Amygdala (tissue), 56 donors: Measurements from ENCODE around the gene CAV3.
A peak's percentile ranks its signal among the peaks of the same experiment; 100 is the strongest.

ENCODE experiments used
- DNase-seq, 56 donors: peaks; one replicate each; lab custom pipeline; 2025; lab: John Stamatoyannopoulos, UW

The CAV3 gene

DNA sequence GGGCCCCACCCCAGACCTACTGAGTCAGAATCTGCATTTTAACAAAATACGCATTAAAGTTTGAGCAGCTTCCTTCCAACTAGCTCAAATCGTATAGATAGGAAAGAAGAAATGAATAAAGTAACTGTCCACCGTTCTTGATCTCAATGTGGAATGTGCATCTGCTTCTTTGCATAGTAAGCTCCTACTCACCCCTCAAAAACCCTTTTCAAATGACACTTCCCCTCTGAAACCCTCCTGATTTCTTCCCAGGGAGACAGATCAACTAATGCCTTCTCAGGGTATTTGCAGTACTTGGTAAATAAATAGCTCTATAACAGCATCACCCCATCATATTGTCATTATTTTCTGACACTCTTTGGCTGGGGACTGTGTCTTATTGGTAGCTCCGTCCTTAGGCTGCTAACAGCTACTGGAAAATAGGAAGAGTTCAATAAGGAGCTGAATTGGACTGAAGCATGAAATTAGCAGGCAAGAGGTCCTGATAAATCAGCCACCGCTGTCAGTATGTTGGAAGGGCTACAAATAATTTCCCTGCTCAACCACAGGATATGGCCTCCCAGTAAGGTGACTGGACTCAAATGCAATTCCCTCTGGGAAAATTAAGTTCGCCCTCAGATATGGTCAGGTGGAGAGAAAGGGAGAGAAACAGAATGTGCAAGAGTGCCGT is 25.6 kb downstream of the CAV3 start:
- no peak for DNase-seq

DNA sequence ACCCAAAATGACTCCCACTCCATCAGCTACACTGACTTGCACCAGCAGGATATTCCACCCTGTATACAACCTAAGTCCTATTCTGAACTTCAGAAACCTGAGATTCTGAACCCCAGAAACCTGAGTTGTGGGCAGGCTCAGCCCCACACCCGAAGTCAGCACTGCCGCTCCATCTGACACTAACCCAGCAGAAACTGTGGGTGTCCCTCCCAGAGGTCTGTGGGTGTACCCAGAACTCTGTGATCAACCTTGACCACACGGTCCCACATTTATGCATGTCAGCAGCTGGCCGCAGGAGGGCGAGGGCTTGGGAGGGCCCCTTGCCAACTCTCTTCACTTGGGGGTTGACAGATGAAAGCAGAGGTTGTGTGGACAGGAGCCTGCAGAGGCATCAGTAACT is 26.5 kb downstream of the CAV3 start:
- no peak for DNase-seq

DNA sequence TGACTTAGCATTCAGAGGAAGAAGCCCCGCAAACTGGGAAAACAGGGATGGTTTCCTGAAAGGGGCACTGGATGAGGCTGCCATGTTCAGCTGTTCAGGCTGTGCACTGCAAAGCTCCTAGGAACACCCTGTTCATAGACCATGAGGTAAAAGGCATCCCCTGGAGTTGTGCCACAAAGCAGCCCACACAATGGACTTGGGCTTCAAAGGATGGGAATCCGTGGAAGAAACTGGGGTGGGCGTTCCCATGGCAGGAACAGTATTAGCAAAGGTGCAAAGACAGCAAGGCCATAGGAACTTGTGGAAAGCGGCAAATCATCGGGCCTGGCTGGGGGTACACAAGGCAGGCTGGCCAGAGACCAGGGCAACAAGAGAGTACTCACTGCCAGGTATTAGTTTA is 26.9 kb downstream of the CAV3 start:
- DNase-seq, result no peak

DNA sequence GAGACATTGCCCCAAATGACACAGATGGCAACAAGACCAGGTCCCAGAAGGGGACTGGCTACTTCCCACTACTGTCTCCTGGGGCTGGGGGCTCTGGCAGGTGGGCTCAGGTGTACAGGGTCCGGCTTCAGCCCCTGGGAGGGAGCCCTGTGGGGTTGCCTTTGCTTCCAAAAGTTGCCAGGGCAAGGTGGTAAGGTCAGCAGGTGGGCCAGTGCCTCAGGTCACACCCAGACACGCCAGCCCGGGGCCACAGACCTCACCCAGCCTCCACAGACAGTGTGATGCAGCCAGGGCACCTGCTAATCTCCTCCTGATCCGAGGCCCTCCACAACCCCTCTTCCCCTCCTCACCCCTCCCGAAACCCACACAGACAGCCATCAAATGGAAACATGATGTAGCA is 28.3 kb downstream of the CAV3 start:
- no peak for DNase-seq

DNA sequence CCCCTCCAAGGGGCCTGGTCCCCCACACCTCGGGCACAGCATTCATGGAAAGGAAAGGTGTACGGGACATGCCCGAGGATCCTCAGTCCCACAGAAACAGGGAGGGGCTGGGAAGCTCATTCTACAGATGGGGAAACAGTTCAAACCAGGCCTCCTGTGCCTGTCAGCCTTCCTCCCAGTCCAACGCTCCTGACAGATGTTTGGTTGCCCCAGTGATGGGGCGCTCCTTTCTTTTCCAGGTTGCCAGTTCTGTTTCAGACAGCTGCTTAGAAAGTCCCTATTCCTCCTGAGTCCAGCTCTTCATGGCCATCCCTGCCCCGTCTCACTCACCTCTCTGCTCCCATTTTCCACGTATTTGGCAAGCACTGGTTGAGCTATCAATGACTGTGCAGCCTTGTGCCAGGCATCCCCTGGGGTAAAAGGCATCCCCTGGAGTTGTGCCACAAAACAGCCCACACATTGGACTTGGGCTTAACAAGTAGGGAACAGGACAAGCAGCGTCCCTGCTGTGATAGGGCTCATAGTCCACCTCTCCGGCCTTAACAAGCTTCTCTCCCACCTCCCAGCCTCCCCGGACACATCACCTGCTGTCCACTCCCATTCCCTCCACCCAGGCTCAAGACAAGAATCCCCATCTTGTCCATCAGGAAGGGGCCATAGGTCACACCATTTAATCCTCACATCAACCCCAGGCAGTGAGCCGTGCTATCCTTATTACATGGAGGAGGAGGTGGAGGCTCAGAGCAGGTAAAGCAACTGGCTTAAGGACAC is 29.2 kb downstream of the CAV3 start:
- DNase-seq, result no peak

DNA sequence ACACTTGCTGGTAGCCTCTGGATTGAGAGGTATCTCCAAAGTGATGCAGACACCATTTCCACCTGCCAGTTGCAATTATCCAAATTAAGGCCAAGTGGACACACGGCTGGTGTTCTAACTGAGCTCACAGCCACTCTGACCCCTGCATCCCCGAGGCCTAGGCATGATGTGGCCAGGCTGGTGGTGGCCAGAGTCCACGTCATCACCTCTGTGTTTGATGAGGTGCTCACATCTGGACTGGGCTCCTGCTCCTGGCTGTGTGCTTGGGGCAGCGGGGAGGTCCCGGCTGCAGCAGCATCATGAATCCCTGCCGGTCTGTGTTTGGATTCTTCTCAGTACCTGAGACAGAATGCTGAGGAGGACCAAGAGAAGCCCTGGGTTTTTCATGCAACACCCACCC is 30.9 kb downstream of the CAV3 start:
- DNase-seq, result no peak

DNA sequence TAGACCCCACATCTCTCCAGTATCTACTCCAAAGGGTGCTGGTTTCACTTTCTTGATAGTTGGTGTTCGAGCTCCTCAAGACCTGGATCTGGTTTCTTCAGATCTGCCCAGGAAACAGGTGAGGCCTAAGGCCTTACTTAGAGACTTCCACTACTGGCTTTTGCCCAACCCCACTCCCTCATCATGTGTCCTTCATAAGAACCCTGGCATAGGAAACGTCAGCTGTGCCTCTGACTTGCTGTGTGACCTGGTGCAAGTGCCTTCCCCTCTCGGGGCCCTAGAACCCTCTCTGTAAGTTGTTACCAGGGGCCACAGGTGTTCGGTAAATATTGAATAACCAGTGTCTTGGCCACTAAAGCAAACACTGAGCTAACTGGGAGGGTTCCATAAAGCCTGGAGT is 31.9 kb downstream of the CAV3 start:
- DNase-seq, result no peak

DNA sequence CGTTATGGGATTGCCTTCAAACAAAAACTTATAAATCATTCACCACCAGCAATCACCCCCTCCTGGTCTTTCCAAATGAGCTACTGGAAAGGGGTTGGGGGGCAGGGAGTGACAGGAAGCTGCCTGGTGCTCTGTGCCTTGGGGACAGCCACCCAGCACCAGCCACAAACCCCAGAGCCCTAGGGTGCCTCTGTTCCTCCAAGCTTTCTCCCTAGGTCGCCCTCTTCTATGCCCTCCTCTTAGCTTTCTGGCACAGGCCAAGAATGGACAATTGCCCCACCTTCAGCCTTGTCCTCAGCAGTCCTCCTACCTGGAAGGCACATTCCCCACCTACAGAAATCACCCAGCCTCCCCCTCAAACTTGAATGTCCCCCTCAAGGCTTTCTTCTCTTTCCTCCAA is 32.5 kb downstream of the CAV3 start:
- DNase-seq, result no peak

DNA sequence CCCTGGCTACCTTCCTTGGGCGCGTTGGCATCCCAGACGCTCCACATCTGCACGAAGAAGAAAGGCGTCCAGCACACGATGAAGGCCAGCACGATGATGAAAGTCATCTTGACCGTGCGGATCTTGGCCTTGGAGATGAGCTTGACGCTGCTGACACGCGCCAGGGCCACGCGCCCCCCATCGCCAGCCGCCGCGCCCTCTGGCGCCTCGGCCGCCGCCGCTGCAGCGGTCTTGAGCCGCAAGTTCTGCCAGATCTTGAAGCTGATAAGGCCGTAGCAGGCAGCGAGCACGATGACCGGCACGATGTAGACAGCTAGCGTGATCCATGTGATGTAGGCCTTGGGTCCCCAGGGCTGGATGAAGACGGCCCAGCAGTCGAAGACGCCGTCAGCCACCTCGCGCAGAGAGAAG is 33.7 kb downstream of the CAV3 start:
- no peak for DNase-seq

DNA sequence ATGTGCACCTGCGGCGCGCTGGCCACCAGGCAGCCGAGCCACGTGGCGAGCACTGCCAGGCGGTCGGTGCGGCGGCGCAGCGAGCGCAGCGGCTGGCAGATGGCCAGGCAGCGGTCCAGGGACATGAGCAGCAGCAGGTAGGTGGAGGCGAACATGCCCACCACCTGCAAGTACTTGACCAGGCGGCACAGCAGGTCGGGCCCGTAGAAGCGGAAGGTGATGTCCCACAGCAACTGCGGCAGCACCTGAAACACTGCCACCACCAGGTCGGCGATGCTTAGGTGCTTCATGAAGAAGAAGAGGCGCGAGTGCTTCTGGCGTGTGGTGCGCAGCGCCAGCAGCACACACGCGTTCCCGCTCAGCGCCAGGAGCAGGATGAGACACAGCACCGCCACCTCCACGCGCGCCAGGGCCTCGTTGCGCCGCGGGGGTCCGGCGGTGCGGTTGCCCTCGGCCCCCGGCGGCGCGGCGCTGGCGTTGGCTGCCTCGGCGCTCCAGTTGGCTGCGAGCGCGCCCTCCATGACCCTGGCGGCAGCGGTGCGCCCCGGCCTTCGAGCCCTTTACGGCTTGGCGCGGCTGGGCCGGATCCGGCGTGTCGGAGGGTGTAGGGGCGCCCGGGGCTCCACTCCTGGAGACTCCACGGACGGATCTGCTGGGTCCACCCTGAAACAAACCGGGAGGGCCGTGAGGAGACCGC is 34.2 kb downstream of the CAV3 start:
- DNase-seq, result peak in 2 of 56 donors; percentile 4 to 21

DNA sequence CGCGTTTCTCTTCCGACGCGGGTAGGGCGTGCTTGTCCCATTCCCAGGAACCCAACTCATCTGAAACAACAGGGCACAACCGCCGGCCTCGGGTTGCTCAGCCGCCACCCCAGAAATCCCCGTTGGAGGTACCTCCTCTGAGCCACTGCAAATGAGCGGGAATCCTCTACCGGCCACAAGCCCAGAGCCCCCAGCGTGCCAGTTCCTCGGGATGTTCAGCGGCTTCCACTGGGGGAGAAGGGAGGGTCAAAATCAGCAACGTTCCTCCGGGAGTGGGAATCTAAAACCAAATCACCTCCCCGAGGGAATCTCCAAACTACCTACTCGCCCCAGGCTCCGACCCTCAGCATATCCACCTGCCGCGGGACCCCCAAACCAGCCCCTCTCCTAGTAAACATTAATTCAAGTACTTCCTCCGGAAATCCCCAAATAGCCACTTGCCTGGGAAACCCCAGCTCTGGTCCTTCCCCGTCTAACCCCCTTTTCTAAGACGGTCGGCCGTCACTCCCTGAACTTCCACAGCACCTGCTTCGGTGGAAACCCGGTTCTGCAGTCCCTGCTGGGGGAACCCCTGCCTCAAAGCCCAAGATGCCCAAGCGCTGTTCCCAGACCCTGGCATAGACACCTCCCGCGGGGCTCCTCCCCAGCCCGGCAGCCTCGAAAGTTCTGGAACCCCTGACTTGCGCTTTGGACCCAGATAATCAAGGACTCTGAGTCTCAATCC is 34.9 kb downstream of the CAV3 start:
- no peak for DNase-seq

DNA sequence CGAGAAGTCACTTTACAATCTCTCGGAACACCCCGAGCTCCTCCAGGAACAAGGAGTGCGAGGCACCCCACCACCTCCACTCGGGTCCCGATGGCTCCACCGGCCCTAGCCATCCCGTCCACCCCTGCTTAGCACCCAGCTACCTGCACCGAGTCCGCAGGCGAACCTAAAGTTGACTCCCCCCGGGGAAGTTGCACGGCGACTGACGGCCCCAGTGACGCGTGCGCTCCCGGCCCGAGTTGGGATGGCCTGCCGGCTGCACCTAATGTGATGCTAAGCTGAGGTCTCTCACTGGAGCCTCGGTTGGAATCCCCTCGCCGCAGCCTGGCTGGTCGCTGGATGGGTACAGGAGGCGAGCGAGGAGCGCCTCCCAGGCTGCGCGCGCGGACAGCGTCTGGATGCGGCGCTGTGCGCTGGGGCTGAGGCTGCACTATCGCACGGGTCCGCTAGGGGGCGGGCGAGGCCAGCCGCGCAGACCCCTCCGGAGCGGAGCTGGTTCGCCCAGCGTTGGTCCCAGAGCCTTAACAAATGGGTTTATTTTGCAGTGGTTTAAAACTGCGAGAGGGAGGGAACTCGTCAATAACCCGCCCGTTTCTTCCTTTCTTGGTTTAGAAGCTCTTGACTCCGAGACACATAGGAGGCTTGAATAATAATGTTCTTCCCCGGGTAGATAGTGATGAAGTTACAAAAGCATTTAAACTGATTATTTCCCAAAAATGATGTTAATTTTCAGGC is 35.7 kb downstream of the CAV3 start, which contains the start of gene OXTR:
Gene OXTR (minus strand): TSS at position 526 of the 735 bp plus-strand sequence. CDS start 1,426 bp downstream, outside the sequence.
- DNase-seq, result peak in 48 of 56 donors; percentile 10 to 81 (median 42)

DNA sequence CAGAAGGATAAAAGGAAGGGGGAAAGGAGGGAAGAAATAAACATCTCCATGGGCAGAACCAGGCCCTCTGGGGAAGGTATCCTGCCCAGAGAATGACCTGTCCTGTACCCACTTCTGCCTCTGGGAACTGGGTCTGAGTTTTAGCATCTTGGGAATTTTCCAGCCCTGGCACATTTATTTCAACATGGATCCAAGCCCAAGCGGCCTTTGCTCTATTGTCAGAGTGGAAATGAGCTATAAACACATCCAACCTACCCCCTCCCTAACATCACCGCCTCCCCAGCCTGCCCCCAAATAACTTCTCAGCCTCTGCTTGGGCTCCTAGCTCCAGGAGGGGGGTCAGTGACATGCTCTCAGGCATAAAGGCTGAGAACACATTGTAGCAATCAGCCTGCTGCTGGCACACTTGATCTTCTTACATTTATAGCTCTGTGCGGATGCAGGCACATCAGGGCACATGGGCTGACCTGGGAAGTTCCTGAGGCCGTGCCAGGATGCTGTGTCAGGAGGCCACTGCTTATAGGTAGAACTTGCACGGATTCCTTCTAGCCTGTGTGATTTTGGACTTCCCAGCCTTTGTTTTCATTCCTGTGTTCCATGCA is 40.4 kb downstream of the CAV3 start:
- DNase-seq, result peak in 11 of 56 donors; percentile 8 to 40 (median 17)

DNA sequence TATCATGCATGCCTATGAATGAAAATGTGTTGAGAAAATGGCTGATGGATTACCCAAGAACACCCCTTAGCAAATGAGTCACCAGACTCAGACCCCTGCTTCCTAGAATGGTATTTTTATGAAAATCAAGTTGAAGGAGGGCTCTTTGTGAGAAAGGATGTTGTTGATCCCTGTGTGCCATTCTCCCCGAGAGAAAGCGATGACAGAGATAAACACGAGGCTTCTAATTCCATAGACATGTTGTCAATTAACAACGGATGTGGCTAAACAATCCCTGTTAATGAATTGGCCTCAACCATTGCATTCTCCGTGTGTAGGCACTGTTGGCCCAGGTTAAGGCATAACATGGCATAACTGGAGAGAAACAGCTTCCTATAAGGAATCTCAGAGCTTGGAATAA is 41.6 kb downstream of the CAV3 start:
- DNase-seq, result no peak

DNA sequence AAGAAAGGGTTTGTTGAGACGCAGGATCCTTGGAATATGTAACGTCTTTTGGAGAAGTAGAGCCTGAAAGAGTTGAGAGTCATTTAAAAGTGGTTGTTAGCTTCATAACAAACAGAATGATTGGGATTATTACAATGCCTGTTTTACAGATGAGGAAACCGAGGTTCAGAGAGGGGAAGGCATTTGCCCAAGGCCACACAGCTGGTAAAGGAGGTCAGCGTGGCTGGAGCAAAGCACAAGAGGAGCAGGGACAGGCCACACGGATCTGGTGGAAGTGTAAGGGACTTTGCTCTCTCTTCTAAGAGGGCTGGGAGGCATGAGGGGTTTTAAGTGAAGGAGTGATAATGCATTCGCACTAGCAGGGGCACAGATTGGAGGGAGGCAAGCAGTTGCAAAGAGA is 42.0 kb downstream of the CAV3 start:
- DNase-seq, result no peak

DNA sequence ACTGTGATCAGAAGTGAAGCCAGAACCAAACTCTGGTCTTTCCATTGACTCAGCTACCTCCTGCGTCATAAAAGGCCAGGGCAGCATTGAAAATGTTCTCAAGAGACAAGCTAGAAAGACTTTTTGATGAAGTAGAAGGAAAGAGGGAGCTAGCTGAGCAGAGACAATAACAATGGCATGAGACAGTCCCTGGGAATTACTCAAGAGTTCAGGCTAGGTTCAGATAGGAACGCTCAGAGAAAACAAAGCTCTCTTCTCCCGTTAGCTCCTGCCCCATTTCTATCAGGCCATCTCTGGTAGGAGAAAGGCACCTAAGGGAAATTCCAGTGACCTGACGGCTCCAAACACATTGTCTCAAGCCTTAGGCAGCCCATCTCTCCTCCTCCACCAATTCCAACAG is 42.8 kb downstream of the CAV3 start:
- DNase-seq, result no peak

DNA sequence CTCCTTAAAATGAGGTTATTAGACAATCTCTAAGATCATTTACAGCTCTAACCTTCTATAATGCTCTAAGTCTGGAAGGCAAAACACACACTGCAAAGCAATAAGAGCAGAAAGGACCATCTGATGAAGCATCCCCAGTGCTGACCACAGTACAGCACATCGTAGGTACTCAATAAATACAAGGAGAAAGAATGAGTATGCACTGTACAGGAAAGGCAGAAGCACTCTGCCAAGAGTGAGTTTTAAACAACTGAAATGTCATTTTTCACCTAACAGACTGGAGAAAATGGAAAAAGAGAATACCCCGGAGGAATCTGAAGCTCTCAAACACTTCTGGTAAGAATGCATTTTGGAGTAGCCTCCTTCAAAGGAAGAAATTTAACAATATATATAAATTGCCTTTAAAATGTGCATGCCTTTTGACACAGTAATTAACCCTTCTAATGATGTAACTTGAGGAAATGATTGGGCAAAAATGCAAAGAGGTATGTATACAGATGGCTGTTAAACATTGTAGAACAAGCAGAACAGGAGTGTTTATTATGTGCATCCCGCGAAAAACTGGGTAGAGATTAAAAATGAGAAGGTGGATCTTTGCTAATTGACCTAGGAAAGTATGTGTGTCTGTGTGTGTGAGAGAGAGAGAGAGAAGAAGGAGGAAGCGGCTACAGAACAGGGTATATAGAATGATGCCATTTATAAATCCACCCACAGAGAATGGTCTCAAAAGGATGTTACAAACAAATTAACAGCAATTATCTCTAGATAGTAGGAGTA is 43.8 kb downstream of the CAV3 start:
- DNase-seq, result no peak

DNA sequence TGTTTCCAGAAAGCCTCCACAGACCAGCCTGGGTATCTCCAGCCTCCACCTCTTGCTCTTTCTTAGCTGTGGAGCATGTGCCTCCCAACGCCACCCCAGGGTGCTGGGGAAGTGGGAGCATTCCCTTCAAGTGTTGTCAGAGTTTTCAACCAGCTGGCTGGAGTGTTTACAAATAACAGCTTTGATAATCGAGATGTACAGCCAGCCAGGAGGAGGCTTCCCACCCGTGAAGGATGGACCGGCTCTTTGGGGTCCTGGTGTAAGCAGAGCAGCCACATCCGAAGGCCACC is 44.3 kb downstream of the CAV3 start:
- no peak for DNase-seq

DNA sequence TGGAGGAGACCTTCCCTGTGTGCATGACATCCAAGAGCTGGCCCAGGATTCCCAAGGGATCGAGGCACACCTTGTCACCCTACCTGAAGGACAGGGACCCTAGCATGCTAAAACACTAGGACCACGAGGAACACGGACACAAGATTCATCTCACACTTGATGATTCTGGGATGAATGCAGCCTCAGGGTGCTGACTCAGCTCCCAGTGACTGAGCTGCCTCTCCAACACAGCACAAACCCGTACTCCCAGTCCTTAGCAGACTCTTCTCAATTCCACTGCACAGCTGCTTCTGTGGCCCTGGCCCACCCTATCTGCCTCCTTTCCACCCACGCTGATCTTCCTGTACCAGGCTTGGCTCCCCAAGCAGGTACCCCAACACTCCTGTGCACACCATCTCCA is 44.9 kb downstream of the CAV3 start:
- no peak for DNase-seq
